BLaER1 treated with 17β-estradiol and CSF1 and Interleukin-3, amounts not matched to agents 10 nM and 100 nM (cell line): ENCODE results near the gene RNF144A.

Experiments used
- H3K27ac ChIP-seq, 11 experiments: shearing (Covaris generic); formaldehyde crosslinking; 2 replicates each; pipeline ENCODE4 v1.8.1; 2022
- H3K27me3 ChIP-seq, 11 experiments: shearing (Covaris generic); formaldehyde crosslinking; 2 replicates each; pipeline ENCODE4 v1.8.1; 2022
- H3K36me3 ChIP-seq, 11 experiments: shearing (Covaris generic); formaldehyde crosslinking; 2 replicates each; pipeline ENCODE4 v1.8.1; 2022
- H3K4me1 ChIP-seq, 10 experiments: shearing (Covaris generic); formaldehyde crosslinking; 2 replicates each; pipeline ENCODE4 v1.8.1; 2022
- H3K4me2 ChIP-seq, 11 experiments: shearing (Covaris generic); formaldehyde crosslinking; 2 replicates each; pipeline ENCODE4 v1.8.1; 2022
- H3K4me3 ChIP-seq, 10 experiments: shearing (Covaris generic); formaldehyde crosslinking; 2 replicates each; pipeline ENCODE4 v1.8.1; 2022
- H3K9ac ChIP-seq, 11 experiments: shearing (Covaris generic); formaldehyde crosslinking; 2 replicates each; pipeline ENCODE4 v1.8.1; 2022
- H3K9me3 ChIP-seq, 11 experiments: shearing (Covaris generic); formaldehyde crosslinking; replicated peaks in 1 of 11; 2 replicates each; pipeline ENCODE4 v1.8.1; 2022
- H4K20me1 ChIP-seq, 11 experiments: shearing (Covaris generic); formaldehyde crosslinking; 2 replicates each; pipeline ENCODE4 v1.8.1; 2022
- Cebpa-rat ChIP-seq, 11 experiments: shearing (Covaris generic); IDR thresholded peaks; 2 replicates each; pipeline ENCODE4 v1.8.1; 2022

The RNF144A gene

DNA sequence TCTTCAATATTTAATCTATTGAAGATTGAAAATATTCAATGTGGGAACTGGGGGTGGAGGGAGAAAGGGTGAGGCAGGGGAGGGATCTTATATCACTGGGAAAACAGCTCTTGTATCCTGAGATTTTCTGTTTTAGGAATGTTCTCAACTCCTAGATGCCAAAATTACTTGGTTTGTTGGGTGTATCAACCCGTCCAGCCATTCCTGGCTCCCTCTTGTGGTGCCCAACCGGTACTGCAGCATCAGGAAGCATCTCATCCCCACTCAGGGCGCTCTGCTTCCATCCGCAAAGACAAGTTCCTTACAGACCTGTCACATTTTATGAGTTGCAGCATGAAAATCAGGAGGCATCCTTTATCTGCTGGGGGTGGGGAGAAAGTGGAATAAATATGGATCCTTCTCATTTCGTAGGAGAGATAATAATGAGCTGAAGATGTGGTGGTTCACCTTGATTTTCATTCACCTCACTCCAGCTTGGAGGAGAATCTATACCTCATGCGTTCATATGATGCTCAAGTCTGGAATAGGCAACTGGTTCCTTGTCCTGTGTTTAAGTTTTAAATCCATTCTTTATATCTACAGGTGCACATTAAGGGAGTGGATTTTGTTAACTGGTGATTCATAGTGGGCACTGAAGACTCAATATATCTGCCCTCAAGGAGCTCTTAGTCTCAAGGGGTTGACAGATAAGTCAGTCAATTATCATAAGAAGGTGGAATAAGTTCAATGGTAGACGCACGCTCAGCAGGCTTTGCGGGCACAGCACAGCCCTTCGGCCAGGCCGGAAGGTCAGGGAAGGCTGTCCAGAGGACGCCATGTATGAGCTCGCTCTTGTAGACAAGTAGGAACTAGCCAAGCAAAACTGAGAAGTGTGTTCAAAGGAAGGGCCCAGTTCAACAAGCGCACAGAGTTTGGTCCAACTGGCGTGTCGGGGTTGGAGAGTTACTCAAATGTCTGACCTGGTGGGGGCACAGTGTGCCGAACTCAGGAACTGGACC is 127.3 kb downstream of the RNF144A start:
- Histone ChIP-seq H3K9me3 (peaks cover under 1 to 25% (median 14%) of the 10 kb centered on the region in 11 experiments; a peak in 20 of 22 replicates), H3K27me3 (no peaks in the 10 kb centered on the region), H4K20me1 (0 out of 22 replicates have a peak, but pooled peaks cover 0 to 4% (median 0%) of the 10 kb centered on the region in 11 experiments), H3K27ac (no peak overlapping the region), H3K9ac (no peak overlapping the region), H3K4me1 (peaks cover 0 to 20% (median 5%) of the 10 kb centered on the region in 10 experiments; a peak in 8 of 20 replicates), H3K36me3 (peaks cover 0 to 51% (median 6%) of the 10 kb centered on the region in 11 experiments; a peak in 10 of 22 replicates), H3K4me2 (no peak overlapping the region), H3K4me3 (no peak overlapping the region)
- TF ChIP-seq Cebpa-rat (IDR thresholded peaks at IDR 0.05): no peak

DNA sequence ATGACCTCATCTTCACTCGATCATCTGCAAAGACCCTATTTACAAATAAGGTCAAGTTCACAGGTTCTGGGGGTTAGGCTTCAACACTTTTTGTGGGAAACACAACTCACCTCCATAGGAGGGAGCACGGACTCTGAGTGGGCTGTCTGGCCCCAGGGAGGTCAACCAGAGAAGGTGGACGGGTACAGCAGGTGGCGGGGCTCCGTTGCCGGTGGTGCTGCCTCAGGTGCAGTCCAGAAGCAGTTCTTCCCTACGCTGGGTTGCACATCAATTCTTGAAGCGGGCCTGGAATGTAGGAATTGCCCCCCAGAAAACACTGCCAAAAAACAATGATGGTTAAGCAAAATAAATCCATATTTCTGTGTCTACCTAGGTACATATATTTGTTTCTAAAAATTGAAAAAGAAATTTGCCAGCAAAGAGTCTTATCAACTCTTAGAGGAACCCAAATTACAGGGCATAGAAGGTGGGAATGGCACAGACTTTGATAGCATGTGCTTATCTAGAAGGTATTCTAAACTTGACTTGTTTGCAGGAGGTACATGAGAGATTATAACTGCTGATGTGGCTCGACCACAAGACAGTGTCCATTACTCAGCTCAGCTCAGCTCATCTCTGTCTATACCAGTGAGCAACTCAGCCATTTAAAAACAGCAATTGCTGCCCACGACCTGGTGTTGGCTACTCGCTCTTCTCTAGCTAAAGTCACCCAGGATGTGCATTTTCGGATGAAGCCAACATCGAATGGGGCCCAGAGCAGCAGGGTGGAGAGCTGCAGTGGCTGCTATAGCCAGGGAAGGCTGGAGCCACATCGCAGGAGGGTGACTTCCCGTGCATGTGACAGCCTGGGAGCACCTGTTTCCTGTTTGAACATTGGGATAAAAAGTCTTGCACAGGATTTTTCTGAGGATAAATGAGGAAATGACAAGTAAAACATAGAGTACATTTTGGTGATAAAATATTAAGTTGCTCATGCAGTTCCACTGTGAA is 128.7 kb downstream of the RNF144A start:
- Histone ChIP-seq H3K4me3 (no peak overlapping the region), H3K4me1 (peaks cover 0 to 20% (median 6%) of the 10 kb centered on the region in 10 experiments; a peak in 10 of 20 replicates), H3K9me3 (peaks cover 13 to 38% (median 27%) of the 10 kb centered on the region in 11 experiments; a peak in 21 of 22 replicates), H3K9ac (no peak overlapping the region), H4K20me1 (0 out of 22 replicates have a peak, but pooled peaks cover 0 to 4% (median 0%) of the 10 kb centered on the region in 11 experiments), H3K27me3 (no peaks in the 10 kb centered on the region), H3K4me2 (peak overlapping the region in 5 of 11 experiments; percentile 11 to 37 (median 18); a peak in 6 of 22 replicates), H3K36me3 (peaks cover 0 to 45% (median 0%) of the 10 kb centered on the region in 11 experiments; a peak in 9 of 22 replicates), H3K27ac (no peak overlapping the region)
- no peak for TF ChIP-seq Cebpa-rat (IDR thresholded peaks at IDR 0.05)

DNA sequence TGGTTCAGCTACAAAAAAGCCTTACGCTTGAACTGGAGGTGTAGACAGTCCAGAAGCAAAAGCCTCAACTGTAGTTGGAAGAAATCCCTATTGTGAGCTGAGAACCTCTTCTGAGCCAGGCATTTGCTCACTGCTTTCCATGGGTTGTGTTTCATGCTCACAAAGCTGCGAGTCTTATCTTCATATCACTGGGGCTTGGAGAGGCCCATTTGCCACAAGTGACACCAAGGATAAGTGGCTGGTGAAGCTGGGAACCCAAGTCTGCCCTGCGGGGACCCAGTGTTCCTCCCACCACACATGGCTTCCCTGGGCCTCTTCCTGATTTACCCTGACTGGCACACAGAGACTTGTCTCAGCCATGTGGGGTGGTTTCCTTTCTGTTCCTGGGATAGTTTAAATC is 130.4 kb downstream of the RNF144A start:
- Histone ChIP-seq H3K36me3 (peaks cover 0 to 32% (median 0%) of the 10 kb centered on the region in 11 experiments; a peak in 8 of 22 replicates), H3K4me1 (peaks cover 14 to 28% (median 23%) of the 10 kb centered on the region in 10 experiments)
- TF ChIP-seq Cebpa-rat (IDR thresholded peaks at IDR 0.05): no peak

DNA sequence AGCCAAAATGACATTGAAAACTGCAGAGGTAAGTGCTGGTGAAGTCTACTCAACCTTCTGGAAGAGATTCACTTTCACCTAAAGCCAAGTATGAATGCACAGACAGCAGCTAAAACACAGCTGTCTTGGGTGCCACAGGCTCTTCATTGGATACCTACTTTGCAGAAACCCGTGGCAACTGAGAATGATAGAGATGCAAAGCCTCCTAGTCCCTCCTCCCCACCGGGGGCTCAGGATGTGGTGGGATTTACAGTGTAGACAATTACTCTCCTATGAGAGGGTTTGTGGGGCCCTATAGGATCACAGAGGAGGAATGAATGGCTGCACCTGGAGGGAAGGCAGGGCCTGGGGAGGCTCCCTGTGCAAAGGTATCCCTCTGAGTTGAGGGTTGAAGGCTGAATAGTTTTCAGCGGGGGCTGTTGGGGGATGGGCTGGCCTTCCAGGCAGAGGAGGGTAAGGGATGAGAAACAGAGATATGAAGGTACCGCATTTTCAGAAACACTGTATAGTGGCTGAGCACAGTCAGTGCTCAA is 131.6 kb downstream of the RNF144A start:
- Histone ChIP-seq H3K4me3 (no peak overlapping the region), H3K4me1 (peaks cover 17 to 29% (median 25%) of the 10 kb centered on the region in 10 experiments), H3K9ac (no peak overlapping the region)

More for the DNA sequence above, 130.4 kb downstream of the RNF144A start:
- no peak overlapping the region for H3K9ac ChIP-seq
- no peak overlapping the region for H3K4me3 ChIP-seq
- H3K9me3 ChIP-seq: peaks cover 13 to 45% (median 30%) of the 10 kb centered on the region in 11 experiments; a peak in 21 of 22 replicates
- H3K4me2 ChIP-seq: peak overlapping the region in 2 of 11 experiments; percentile 10 to 33; a peak in 1 of 22 replicates
- H3K27ac ChIP-seq: no peak overlapping the region
- no peaks in the 10 kb centered on the region for H4K20me1 ChIP-seq
- H3K27me3 ChIP-seq: no peaks in the 10 kb centered on the region

DNA sequence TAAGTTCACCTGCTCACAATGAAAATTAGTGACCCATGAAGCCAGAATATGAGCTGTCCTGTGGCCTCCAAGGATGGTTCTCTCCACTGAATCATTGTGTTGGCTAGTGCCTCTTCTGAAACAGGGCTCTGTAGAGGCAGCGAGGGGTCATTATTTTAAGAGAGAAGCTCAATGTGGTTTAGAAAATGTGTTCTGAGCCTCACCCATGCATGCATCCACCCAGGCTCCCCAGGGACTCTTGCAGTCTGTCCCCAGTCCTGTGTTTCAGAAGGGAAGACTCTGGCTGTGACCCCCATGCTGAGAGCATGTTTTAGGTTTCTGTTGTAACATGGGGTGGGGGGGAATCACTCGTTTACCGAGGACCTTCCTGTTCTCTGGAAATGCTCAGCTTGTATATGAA is 135.2 kb downstream of the RNF144A start:
- Histone ChIP-seq H4K20me1 (no peaks in the 10 kb centered on the region), H3K9me3 (peaks cover 18 to 45% (median 33%) of the 10 kb centered on the region in 11 experiments; a peak in 21 of 22 replicates), H3K27me3 (no peaks in the 10 kb centered on the region), H3K4me2 (peak overlapping the region; percentile 7 to 77 (median 68); a peak in 20 of 22 replicates), H3K9ac (no peak overlapping the region), H3K36me3 (peaks cover 0 to 21% (median 0%) of the 10 kb centered on the region in 11 experiments; a peak in 2 of 22 replicates), H3K4me3 (no peak overlapping the region), H3K27ac (no peak overlapping the region), H3K4me1 (peaks cover 29 to 41% (median 33%) of the 10 kb centered on the region in 10 experiments)
- no peak for TF ChIP-seq Cebpa-rat (IDR thresholded peaks at IDR 0.05)

More for the DNA sequence above, 131.6 kb downstream of the RNF144A start:
- H3K9me3 ChIP-seq: peaks cover 18 to 45% (median 33%) of the 10 kb centered on the region in 11 experiments; a peak in 21 of 22 replicates
- H3K36me3 ChIP-seq: peaks cover 0 to 32% (median 0%) of the 10 kb centered on the region in 11 experiments; a peak in 8 of 22 replicates
- no peaks in the 10 kb centered on the region for H3K27me3 ChIP-seq
- H4K20me1 ChIP-seq: no peaks in the 10 kb centered on the region
- no peak overlapping the region for H3K27ac ChIP-seq
- H3K4me2 ChIP-seq: no peak overlapping the region
- no peak for TF ChIP-seq Cebpa-rat (IDR thresholded peaks at IDR 0.05)

DNA sequence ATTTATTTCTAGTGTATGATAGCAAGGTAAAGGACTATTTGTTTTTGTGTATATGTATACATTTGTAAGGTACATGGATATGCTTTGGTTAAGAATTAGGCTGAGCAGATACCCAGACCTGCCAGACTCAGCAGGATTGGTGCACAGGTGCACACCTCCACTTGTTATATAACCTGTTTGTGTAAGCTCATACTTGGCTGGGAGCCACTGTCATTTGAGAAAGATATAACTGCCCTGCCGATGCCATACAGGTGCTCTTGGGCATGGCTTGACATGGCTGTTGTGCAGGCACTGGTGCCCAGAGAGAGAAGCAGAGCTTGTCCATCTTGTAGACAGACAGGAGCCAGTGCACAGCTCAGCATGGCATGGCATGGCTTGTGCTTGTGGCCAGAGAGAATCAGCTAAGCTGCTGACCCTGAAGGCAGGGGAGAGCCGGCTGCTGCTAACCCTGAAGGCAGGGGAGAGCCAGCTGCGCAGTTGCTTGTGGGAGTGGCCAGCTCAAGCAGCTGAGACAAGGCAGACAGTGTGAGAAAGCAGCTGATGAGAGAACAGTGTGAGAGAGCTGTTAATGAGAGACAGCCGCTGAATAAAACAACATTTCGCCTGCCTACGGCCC is 136.5 kb downstream of the RNF144A start:
- H3K4me1 ChIP-seq: peaks cover 35 to 51% (median 44%) of the 10 kb centered on the region in 10 experiments
- peaks cover 18 to 36% (median 27%) of the 10 kb centered on the region in 11 experiments; a peak in 21 of 22 replicates for H3K9me3 ChIP-seq
- H3K27ac ChIP-seq: no peak overlapping the region
- no peak overlapping the region for H3K4me2 ChIP-seq
- no peak overlapping the region for H3K4me3 ChIP-seq
- no peaks in the 10 kb centered on the region for H4K20me1 ChIP-seq
- no peaks in the 10 kb centered on the region for H3K27me3 ChIP-seq
- peaks cover 0 to 16% (median 0%) of the 10 kb centered on the region in 11 experiments; a peak in 1 of 22 replicates for H3K36me3 ChIP-seq
- H3K9ac ChIP-seq: no peak overlapping the region
- TF ChIP-seq Cebpa-rat (IDR thresholded peaks at IDR 0.05): no peak

DNA sequence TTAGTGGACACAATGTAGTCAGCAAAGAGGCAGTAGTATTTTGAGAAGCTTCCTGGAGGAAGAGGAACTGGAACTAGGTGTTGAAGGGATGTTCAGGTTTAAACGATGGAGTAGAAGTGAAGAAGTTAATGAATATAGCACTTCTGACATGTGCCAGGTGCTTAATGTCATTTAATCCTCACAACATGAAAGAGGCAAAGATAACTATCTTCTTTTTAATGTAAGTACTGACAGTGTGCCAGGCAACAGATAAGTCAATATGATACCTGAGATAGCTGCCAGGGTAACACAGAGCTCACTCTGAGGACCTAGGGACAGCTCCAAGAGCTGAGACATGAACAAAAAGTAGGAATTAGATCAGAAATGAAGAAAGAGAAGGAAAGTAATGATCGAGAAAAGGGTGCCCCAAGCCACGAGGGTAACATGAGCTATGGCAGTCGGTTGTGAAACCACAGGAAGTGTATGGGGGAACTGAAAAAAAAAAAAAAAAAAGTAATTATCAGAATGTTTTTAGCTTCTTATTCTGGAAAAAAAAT is 140.7 kb downstream of the RNF144A start:
- TF ChIP-seq Cebpa-rat (IDR thresholded peaks at IDR 0.05): peak in 5 of 11 experiments; percentile 17 to 77 (median 50); a peak in 5 of 22 replicates
- peak overlapping the region in 5 of 10 experiments; percentile 11 to 37 (median 27); a peak in 5 of 20 replicates for H3K4me3 ChIP-seq
- H3K9ac ChIP-seq: peak overlapping the region in 10 of 11 experiments; percentile 27 to 70 (median 58); a peak in 15 of 22 replicates
- no peaks in the 10 kb centered on the region for H3K36me3 ChIP-seq
- H3K4me1 ChIP-seq: peaks cover 31 to 49% (median 41%) of the 10 kb centered on the region in 10 experiments
- peak overlapping the region; percentile 70 to 93 (median 80) for H3K4me2 ChIP-seq
- peaks cover 0 to 10% (median 0%) of the 10 kb centered on the region in 11 experiments; a peak in 6 of 22 replicates for H3K9me3 ChIP-seq
- peak overlapping the region; percentile 29 to 85 (median 74); a peak in 21 of 22 replicates for H3K27ac ChIP-seq
- H4K20me1 ChIP-seq: no peaks in the 10 kb centered on the region
- H3K27me3 ChIP-seq: no peaks in the 10 kb centered on the region
